HFF-Myc (cell line): Measurements from ENCODE around the gene GPR25.

Experiments used
- DNase-seq: peaks from one replicate; pipeline ENCODE4 v3.0.0-alpha.2; 2011; ENCODE audit warnings: low read depth; ENCODE audit errors: extremely low read depth
- H3K4me3 ChIP-seq: replicated peaks from 2 replicates; pipeline ENCODE4 v1.5.1; 2011; ENCODE audit warnings: low read depth, mild to moderate bottlenecking, control low read depth, low read length
- TF ChIP-seq, protein P1 (sequence below): IDR thresholded peaks from 2 replicates; pipeline ENCODE4 v1.5.1; 2012; ENCODE audit warnings: mild to moderate bottlenecking, low read depth, low read length, control low read depth; ENCODE audit errors: missing control alignments

The GPR25 gene

DNA sequence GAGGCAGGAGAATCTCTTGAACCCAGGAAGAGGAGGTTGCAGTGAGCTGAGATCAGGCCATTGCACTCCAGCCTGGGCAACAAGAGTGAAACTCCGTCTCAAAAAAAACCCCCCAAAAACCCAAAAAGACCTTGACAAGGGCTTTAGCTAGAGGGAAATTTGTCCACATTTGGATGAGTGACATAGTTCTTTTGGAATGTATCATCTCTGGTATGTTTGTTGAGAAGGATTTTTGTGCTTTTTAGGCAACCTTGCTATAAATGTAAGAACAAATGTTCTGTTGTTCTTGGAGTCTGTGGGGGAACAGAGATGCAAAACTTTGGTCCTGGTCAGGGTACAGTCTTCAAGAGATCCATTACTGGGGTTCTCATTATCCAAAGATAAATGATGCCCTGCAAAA, 50.8 kb downstream of the GPR25 start:
- no peak overlapping the region for H3K4me3 ChIP-seq
- TF ChIP-seq, protein P1, sequence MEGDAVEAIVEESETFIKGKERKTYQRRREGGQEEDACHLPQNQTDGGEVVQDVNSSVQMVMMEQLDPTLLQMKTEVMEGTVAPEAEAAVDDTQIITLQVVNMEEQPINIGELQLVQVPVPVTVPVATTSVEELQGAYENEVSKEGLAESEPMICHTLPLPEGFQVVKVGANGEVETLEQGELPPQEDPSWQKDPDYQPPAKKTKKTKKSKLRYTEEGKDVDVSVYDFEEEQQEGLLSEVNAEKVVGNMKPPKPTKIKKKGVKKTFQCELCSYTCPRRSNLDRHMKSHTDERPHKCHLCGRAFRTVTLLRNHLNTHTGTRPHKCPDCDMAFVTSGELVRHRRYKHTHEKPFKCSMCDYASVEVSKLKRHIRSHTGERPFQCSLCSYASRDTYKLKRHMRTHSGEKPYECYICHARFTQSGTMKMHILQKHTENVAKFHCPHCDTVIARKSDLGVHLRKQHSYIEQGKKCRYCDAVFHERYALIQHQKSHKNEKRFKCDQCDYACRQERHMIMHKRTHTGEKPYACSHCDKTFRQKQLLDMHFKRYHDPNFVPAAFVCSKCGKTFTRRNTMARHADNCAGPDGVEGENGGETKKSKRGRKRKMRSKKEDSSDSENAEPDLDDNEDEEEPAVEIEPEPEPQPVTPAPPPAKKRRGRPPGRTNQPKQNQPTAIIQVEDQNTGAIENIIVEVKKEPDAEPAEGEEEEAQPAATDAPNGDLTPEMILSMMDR = no peak
- DNase-seq = no peak
